HFF-Myc (cell line): Measurements from ENCODE around the gene FLII.

Experiments
- DNase-seq: peaks from one replicate; pipeline ENCODE4 v3.0.0-alpha.2; 2011; ENCODE audit warnings: low read depth; ENCODE audit errors: extremely low read depth
- H3K4me3 ChIP-seq: replicated peaks from 2 replicates; pipeline ENCODE4 v1.5.1; 2011; ENCODE audit warnings: low read depth, mild to moderate bottlenecking, control low read depth, low read length
- CTCF ChIP-seq: IDR thresholded peaks from 2 replicates; pipeline ENCODE4 v1.5.1; 2012; ENCODE audit warnings: mild to moderate bottlenecking, low read depth, low read length, control low read depth; ENCODE audit errors: missing control alignments

The FLII gene

GRCh38 chr17:18280766-18281371 lies 22.3 kb upstream of the FLII start:
- H3K4me3 ChIP-seq: no peak overlapping the region
- TF ChIP-seq CTCF: no peak
- DNase-seq: no peak

GRCh38 chr17:18280249-18280648 lies 21.7 kb upstream of the FLII start:
- H3K4me3 ChIP-seq: no peak overlapping the region
- no peak for TF ChIP-seq CTCF
- no peak for DNase-seq

GRCh38 chr17:18278867-18279266 lies 20.3 kb upstream of the FLII start:
- DNase-seq: no peak
- no peak overlapping the region for H3K4me3 ChIP-seq
- no peak for TF ChIP-seq CTCF

- no peak for DNase-seq
- H3K4me3 ChIP-seq: no peak overlapping the region
- no peak for TF ChIP-seq CTCF
These were observed 18.5 kb upstream of the FLII start for GRCh38 chr17:18277076-18277475.

GRCh38 chr17:18270046-18270931 lies 11.8 kb upstream of the FLII start:
- H3K4me3 ChIP-seq: no peak overlapping the region
- no peak for DNase-seq
- no peak for TF ChIP-seq CTCF

GRCh38 chr17:18267927-18268711 lies 9.6 kb upstream of the FLII start:
- DNase-seq: no peak

More at GRCh38 chr17:18267927-18268711, 9.6 kb upstream of the FLII start:
- TF ChIP-seq CTCF: no peak
- H3K4me3 ChIP-seq: no peak overlapping the region
